Uterus (tissue), 2 donors: ENCODE data around the gene DUSP8.

Experiments used
- CTCF ChIP-seq, 4 experiments: fragments of 200-600 bp in 2 of 4; fragments of 450-650 bp in 2 of 4; sonication (generic) in 2 of 4; IDR thresholded peaks; one replicate each; pipeline ENCODE4 v1.5.1; 2016 to 2019; ENCODE audit warnings: antibody characterized with exemption in 4 of 4, mild to moderate bottlenecking in 2 of 4, moderate library complexity in 1 of 4
- POLR2A ChIP-seq, 2 donors: fragments of 450-650 bp; IDR thresholded peaks; one replicate each; pipeline ENCODE4 v1.6.1; 2016; ENCODE audit warnings: antibody characterized with exemption in 2 of 2, mild to moderate bottlenecking in 1 of 2, moderate library complexity in 1 of 2

GRCh38 chr11:1597994-1598380, 25.9 kb upstream of the DUSP8 start, which contains the start of gene KRTAP5-2:
- TF ChIP-seq CTCF (IDR thresholded peaks at IDR 0.05) = no peak
- no peak for TF ChIP-seq POLR2A (IDR thresholded peaks at IDR 0.05)
